GM19240 (cell line): ENCODE measurements around the gene OR6C70.
"Not testable (repeated sequence)": the region's sequence is repeated elsewhere in the genome, so short reads cannot be mapped to it uniquely, and the experiment has no call there.

ENCODE experiments used
- DNase-seq: peaks from one replicate; pipeline ENCODE4 v3.0.0; 2011; ENCODE audit warnings: low spot score; ENCODE audit not compliant: insufficient read length

The OR6C70 gene

DNA sequence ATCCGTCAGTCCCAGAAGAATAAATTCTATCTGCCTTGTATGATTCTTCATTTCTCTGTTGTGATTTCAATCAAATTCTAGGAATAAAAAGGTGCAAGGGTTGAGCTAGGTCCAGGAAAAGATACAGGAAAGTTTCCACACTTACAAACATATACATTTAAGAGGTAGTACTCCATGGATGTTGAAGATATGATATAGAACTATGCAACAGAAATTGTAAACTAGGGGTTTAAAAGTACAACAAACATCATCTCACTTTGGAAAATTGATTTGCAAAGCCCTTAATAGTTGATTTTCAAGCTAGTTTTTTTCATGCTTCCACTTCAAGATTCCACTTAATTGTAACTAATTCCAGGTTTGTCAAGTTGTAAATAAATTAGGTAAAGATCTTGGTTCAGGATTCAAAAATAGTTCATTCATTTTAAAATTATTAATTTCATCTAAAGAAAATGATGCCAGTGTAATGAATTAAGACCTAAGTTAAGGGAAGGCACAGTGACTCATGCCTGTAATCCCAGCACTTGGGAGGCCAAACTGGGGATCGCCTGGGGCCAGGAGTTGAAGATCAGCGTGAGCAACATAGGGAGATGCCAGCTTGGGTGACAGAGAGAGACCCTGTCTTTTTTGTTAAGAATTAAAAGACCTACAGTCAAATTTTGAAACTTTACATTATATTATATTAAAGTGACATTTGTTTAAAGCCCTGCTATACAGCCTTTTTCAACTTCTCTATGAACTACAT is at the start of gene OR6C70:
OR6C70 (minus strand) TSS at position 51 of the 742 bp plus-strand sequence; CDS start at position 51, 0 bp downstream.
- DNase-seq, result no peak

DNA sequence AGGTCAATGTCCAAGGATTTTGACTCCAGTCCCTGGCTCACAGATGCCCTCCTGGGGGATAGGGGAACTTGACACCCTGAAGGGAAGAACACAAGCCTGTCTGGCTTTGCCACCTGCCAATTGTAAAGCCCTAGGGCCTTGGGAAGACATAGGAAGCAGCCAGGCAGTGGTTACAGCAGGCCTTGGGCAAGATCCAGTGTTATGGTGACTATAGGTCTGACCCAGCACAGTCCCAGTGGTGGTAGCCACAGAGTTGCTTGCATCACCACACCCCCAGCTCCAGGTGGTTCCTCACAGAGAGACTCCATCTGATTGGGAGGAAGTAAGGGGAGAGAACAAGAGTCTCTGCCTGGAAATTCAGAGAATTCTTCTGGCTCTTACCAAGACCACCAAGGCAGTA is 46.5 kb upstream of the OR6C70 start:
- no peak for DNase-seq

GRCh38 chr12:55515696-55516095 is 45.8 kb upstream of the OR6C70 start:
- DNase-seq, result no peak

- DNase-seq, result no peak
These were observed 31.7 kb upstream of the OR6C70 start for GRCh38 chr12:55501601-55502000.

GRCh38 chr12:55499810-55500252 is 29.9 kb upstream of the OR6C70 start:
- DNase-seq, result no peak

GRCh38 chr12:55499231-55499630 is 29.3 kb upstream of the OR6C70 start:
- DNase-seq, result no peak

DNA sequence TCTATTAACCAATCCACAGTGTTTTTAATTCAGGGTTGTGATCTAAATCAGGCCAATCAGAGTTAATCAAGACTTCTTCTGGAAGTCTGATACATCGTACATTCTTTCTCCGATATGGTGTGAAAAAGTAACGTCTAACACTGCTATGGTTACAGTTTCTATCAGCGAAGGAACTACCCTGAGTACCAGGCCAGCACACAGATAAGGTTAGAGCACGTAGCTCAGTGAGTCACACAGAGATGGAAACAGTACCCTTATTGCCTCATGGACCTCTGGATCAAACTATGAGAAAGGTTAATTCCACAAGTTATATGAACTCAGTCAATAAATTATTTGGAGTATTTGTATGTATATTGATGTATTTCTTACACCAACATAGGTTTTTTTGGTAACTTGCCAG is 25.6 kb upstream of the OR6C70 start:
- no peak for DNase-seq

DNA sequence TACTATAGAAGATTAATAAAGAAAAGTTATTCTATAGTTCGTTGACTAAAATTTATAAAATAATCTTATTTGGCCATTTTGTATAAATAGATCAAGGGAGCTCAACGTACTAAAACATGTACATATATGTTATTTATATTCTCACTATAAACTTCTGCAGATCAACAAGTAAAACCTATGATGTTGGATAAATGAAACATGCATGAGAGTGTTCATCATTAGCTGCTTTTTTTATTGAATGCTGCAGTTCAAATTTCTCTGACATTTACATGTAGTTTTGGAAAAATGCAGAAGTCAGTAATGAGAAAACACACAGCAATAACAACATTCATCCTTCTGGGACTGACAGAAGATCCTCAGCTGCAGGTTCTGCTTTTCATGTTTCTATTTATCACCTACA is 22.1 kb upstream of the OR6C70 start, which contains the start of gene OR6C68:
OR6C68 (plus strand) TSS at position 301 of the 400 bp plus-strand sequence; CDS start at position 301, 0 bp downstream.
- no peak for DNase-seq

DNA sequence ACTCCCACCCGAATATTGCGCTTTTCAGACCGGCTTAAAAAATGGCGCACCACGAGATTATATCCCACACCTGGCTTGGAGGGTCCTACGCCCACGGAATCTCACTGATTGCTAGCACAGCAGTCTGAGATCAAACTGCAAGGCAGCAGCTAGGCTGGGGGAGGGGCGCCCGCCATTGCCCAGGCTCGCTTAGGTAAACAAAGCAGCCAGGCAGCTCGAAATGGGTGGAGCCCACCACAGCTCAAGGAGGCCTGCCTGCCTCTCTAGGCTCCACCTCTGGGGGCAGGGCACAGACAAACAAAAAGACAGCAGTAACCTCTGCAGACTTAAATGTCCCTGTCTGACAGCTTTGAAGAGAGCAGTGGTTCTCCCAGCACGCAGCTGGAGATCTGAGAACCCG is 14.3 kb upstream of the OR6C70 start:
- DNase-seq, result not testable (repeated sequence)

DNA sequence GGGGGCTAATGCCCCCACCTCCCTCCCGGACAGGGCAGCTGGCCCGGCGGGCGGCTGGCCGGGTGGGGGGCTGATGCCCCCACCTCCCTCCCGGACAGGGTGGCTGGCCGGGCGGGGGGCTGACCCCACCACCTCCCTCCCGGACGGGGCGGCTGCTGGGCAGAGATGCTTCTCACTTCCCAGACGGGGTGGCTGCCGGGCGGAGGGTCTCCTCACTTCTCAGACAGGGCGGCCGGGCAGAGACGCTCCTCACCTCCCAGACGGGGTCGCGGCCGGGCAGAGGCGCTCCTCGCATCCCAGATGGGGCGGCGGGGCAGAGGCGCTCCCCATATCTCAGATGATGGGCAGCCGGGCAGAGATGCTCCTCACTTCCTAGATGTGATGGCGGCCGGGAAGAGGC is 9.2 kb upstream of the OR6C70 start:
- DNase-seq, result not testable (repeated sequence)

DNA sequence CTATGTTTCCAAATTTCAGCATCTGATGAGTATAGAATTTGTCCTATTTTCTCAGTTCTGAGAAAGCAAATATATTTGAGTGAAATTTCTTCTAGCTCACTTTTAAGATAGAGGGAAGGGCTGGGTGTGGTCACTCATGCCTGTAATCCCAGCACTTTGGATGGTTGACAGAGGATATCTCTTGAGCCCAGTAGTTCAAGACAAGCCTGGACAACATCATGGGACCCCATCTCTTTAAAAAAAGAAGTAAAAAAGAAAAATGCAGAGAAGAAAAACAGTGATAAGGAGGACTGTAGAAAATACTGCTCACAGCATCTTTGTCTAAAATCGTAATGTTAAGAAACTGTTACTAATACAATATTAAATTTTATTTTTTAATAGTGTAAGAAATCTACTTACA is 2.3 kb upstream of the OR6C70 start:
- no peak for DNase-seq

DNA sequence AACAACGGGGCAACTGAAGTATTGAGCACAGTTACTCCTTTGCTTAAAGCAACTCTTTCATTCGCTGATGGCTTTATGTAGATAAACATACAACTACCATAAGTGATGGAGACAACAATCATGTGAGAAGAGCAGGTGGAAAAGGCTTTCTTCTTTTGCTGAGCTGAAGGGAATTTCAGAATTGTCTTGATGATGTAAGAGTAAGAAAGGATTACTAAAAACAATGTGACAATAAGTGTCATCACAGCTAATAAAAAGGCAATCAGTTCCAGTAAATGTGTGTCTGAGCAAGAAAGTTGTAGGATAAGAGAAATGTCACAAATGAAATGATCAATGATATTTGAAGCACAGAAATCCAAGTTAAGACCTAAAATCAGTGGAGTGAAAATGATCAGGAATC is 647 bp downstream of the OR6C70 start:
- no peak for DNase-seq

DNA sequence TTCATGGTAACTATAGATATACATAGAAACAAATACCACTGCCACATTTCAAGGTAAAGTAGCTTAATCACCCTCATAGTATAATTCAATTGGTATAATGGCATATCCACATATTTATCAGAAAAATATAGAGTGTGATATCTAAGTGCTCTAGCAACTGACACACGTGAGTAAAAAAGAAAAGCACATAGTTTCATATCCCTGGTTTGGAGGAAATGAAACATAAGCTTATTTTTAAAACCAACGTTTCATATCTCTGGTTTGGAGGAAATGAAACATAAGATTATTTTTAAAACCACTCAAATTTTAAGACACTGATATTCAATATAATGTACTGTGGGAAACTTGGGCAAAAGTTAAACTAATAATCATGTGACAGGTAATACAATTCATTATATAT is 2.1 kb downstream of the OR6C70 start:
- DNase-seq, result no peak

GRCh38 chr12:55464926-55465325 is 5.0 kb downstream of the OR6C70 start:
- DNase-seq, result not testable (repeated sequence)

GRCh38 chr12:55448825-55449224 is 21.1 kb downstream of the OR6C70 start:
- DNase-seq, result no peak

DNA sequence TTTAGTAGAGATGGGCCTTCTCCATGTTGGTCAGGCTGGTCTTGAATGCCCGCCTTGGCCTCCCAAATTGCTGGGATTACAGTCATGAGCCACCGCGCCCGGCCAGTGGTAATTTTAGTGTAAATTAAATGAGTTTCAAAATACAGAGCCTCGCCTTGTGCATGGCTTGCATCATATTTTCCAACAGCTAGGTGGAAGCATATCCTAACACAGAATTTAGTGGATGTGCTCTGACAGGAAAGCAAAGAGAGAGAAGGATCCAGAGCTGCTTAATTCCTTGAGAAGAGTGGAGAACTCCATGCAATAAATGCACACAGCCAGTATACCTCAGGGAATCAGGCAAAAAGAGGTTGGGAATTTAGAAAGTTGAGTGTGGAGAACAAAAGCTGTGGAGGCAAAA is 23.6 kb downstream of the OR6C70 start:
- no peak for DNase-seq

DNA sequence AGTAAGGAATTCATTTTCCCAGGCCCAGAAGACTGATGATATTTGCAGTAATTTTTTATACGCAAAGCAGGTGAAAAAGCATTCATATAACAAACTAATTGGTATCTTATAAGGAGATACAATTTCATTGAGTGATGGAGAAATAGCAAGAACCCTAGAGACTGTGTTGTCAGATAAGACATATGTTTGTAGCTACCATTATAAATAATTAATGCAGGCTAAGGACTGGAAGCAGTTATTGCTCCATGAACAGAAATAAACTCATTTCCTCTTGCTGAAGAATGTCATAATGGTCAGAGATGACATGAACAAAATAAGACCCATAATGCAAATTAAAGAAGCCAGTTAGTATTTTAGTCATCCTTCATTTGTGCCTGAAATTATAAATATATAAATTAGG is 24.6 kb downstream of the OR6C70 start:
- no peak for DNase-seq

- no peak for DNase-seq
These were observed 26.2 kb downstream of the OR6C70 start, which contains the start of gene OR6C2 for GRCh38 chr12:55443776-55444175. TSS of gene OR6C2 (plus strand) at chr12:55444076. CDS start at chr12:55452214, 8,138 bp downstream.

- DNase-seq, result not testable (repeated sequence)
These were observed 28.7 kb downstream of the OR6C70 start for GRCh38 chr12:55441233-55441632.

DNA sequence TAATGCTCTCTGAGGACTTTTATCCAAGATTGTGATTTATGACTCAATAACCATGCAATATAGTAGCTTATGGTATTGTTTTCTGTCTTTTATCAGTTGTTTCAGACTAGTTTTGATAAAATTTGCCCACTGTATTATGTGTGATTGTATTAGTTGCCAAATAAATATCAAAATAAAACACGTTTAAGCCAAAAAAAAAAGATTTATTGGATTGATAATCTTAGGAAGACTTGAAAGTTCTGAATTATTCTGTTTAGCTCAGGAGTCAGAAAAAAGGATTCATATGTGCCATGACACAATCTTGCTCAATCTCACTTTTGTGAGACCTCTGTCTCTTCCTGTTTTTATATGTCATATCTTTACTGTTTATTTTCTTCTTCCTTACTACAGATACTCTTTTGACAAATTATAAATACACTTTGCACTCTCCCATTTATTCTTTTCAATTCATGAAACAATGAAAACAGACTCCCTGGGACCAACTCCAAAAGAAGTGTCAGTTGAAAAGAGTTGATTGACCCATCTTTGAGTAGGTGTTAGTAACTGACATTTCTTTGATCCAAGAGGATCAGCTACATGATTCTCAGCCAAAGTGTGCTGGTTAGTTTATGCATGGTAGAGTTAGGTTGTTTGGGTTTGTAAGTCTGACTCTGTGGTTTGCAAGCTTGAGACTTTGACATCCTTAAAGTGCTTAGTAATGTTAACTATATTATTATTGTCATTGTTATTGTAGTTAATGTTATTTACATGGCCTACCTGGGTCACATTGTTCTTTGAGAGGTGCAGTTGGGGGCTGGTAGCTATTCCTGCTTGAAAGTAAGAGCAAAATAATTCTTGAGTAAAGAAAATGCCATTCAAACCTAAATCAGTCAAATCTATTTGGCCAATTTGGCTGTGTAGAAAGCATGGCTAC is 41.4 kb downstream of the OR6C70 start:
- no peak for DNase-seq

- DNase-seq, result no peak
These were observed 44.0 kb downstream of the OR6C70 start, which contains the start of gene OR6C76 for GRCh38 chr12:55425954-55426353. TSS of gene OR6C76 (plus strand) at chr12:55426254. CDS start at chr12:55426254, 0 bp downstream.
